Spleen (tissue), 11 donors: ENCODE results near the gene ZAR1L. TPM values are rescaled to one million over a fixed set of nuclear protein-coding genes. Genes with fewer than 3 reads are reported as not detected.

Source experiments
- DNase-seq: peaks from one replicate; pipeline ENCODE4 v3.0.0-alpha.2; 2020
- H3K27ac ChIP-seq, 8 donors: fragments of 200-600 bp; sonication (generic) in 7 of 8; 1 replicate in 4 of 8; 2 replicates in 4 of 8; pipeline versions ENCODE4 v1.5.0 to v1.8.0; 2016 to 2021; ENCODE audit warnings: inconsistent platforms in 4 of 8, mild to moderate bottlenecking in 4 of 8, moderate library complexity in 1 of 8
- H3K27me3 ChIP-seq, 7 donors: fragments of 200-600 bp; sonication (generic) in 6 of 7; replicated peaks in 1 of 7; 1 replicate in 4 of 7; 2 replicates in 3 of 7; pipeline versions ENCODE4 v1.5.0 to v1.8.0; 2016 to 2021; ENCODE audit warnings: inconsistent platforms in 3 of 7, mild to moderate bottlenecking in 1 of 7
- H3K36me3 ChIP-seq, 6 donors: fragments of 200-600 bp; sonication (generic) in 5 of 6; 1 replicate in 4 of 6; 2 replicates in 2 of 6; pipeline versions ENCODE4 v1.5.0 to v1.8.0; 2016 to 2021; ENCODE audit warnings: inconsistent platforms in 2 of 6
- H3K4me1 ChIP-seq, 6 donors: fragments of 200-600 bp; sonication (generic) in 5 of 6; 1 replicate in 3 of 6; 2 replicates in 3 of 6; pipeline versions ENCODE4 v1.5.0 to v1.8.0; 2016 to 2021; ENCODE audit warnings: inconsistent platforms in 3 of 6
- H3K4me3 ChIP-seq, 8 donors: fragments of 200-600 bp; sonication (generic) in 7 of 8; 1 replicate in 4 of 8; 2 replicates in 4 of 8; pipeline versions ENCODE4 v1.5.0 to v1.8.0; 2016 to 2021; ENCODE audit warnings: inconsistent platforms in 4 of 8, mild to moderate bottlenecking in 4 of 8, moderate library complexity in 2 of 8
- H3K9me3 ChIP-seq, 8 donors: fragments of 200-600 bp; sonication (generic) in 7 of 8; 1 replicate in 4 of 8; 2 replicates in 4 of 8; pipeline versions ENCODE4 v1.5.0 to v1.8.0; 2016 to 2021; ENCODE audit warnings: inconsistent platforms in 4 of 8
- POLR2A ChIP-seq, 3 donors: fragments of 450-650 bp; IDR thresholded peaks; one replicate each; pipeline ENCODE4 v1.5.1; 2017; ENCODE audit warnings: antibody characterized with exemption in 3 of 3, mild to moderate bottlenecking in 1 of 3
- POLR2AphosphoS5 ChIP-seq, 3 donors: sonication (generic); formaldehyde crosslinking; IDR thresholded peaks; one replicate each; pipeline ENCODE4 v1.5.1; 2017; ENCODE audit warnings: antibody characterized with exemption in 3 of 3
- WGBS, 5 donors: extraction: QIAGEN DNeasy Blood & Tissue Kit in 3 of 5; methylation state at CpG; one replicate each; pipeline versions ENCODE4 v1.1.5 to v1.1.7; 2013 to 2018; 5-methylcytosine and 5-hydroxymethylcytosine counted together
- intact Hi-C: fragments of 100-400 bp; cut with DNase I; formaldehyde crosslinking; loops from one replicate; pipeline ENCODE4 v1.15.0; 2023; ENCODE audit warnings: low total_unique reads
- polyA plus RNA-seq, 3 donors: library from polyadenylated mRNA; stranded (reverse); fragments of 200-250 nt; gene quantifications; one replicate each; pipeline ENCODE4 v1.2.1, GENCODE V29; 2013
- total RNA-seq, 7 donors: library from RNA; depleted of rRNA in 3 of 7; stranded (reverse); fragments of >200 nt in 3 of 7; fragmentation: NEBNext Ultra II Directional in 4 of 7; extraction: Animal tissue kit (Norgen Biotek cat#: 25700) in 4 of 7; gene quantifications; one replicate each; pipeline versions ENCODE4 v1.1.0 to v1.2.1, GENCODE V29; 2016 to 2021
- TF ChIP-seq, protein P1 (sequence below), 11 experiments: fragments of 200-600 bp in 7 of 11; fragments of 450-650 bp in 4 of 11; sonication (generic) in 4 of 11; IDR thresholded peaks in 8 of 11; conservative IDR thresholded peaks in 3 of 11; 1 replicate in 7 of 11; 2 replicates in 4 of 11; pipeline versions ENCODE4 v1.4.0 to v1.8.0; 2016 to 2021; ENCODE audit warnings: antibody characterized with exemption in 11 of 11, inconsistent platforms in 4 of 11, mild to moderate bottlenecking in 1 of 11
- donor health status: healthy with polysubstance abuse.
- donor health status: DM: no; HTN: no; CAD: no; lungs with moderate emphysema.
- donor health status: DM: no; HTN: no; CAD: no.
- donor health status: Bipolar disorder and iron deficiency.
- donor health status: healthy.
- donor health status: DM: no; HTN: no; CAD: no.
- donor health status: DM: yes; HTN: yes; CAD: no.

ZAR1L gene
- total and polyA plus RNA-seq, 10 donors: 0.09 TPM; not detected in 9

- Histone ChIP-seq H3K9me3 (no peaks in the 10 kb centered on the region), H3K4me1 (no peaks in the 10 kb centered on the region), H3K36me3 (peaks cover 0 to 45% (median 0%) of the 10 kb centered on the region in 6 donors), H3K4me3 (no peak overlapping the region), H3K27ac (no peak overlapping the region), H3K27me3 (no peaks in the 10 kb centered on the region)
- TF ChIP-seq POLR2AphosphoS5 (IDR thresholded peaks at IDR 0.05): no peak
- TF ChIP-seq, protein P1, sequence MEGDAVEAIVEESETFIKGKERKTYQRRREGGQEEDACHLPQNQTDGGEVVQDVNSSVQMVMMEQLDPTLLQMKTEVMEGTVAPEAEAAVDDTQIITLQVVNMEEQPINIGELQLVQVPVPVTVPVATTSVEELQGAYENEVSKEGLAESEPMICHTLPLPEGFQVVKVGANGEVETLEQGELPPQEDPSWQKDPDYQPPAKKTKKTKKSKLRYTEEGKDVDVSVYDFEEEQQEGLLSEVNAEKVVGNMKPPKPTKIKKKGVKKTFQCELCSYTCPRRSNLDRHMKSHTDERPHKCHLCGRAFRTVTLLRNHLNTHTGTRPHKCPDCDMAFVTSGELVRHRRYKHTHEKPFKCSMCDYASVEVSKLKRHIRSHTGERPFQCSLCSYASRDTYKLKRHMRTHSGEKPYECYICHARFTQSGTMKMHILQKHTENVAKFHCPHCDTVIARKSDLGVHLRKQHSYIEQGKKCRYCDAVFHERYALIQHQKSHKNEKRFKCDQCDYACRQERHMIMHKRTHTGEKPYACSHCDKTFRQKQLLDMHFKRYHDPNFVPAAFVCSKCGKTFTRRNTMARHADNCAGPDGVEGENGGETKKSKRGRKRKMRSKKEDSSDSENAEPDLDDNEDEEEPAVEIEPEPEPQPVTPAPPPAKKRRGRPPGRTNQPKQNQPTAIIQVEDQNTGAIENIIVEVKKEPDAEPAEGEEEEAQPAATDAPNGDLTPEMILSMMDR (IDR thresholded peaks at IDR 0.05 in 8 of 11, conservative IDR thresholded peaks at IDR 0.05 in 3 of 11): no peak
- no peak for TF ChIP-seq POLR2A (IDR thresholded peaks at IDR 0.05)
- no peak for DNase-seq
- intact Hi-C loops: no loop called here
- WGBS, 5 donors: 50 to 98% (median 95%) methylated on average over 1 of the region's 1 CpG
These were observed 32.5 kb upstream of the ZAR1L start for GRCh38 chr13:32347651-32348050.

DNA sequence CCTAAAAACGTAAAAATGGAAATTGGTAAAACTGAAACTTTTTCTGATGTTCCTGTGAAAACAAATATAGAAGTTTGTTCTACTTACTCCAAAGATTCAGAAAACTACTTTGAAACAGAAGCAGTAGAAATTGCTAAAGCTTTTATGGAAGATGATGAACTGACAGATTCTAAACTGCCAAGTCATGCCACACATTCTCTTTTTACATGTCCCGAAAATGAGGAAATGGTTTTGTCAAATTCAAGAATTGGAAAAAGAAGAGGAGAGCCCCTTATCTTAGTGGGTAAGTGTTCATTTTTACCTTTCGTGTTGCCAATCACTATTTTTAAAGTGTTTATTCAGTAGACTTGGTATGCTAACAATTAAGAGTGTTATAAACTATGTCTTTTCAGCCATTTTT lies 25.8 kb upstream of the ZAR1L start:
- intact Hi-C loops: no loop called here
- Histone ChIP-seq H3K36me3 (peaks cover 0 to 17% (median 0%) of the 10 kb centered on the region in 6 donors), H3K4me3 (no peak overlapping the region), H3K27ac (no peak overlapping the region), H3K9me3 (peaks cover 0 to 3% (median 0%) of the 10 kb centered on the region in 8 donors), H3K27me3 (no peaks in the 10 kb centered on the region), H3K4me1 (no peaks in the 10 kb centered on the region)
- TF ChIP-seq, protein P1 (IDR thresholded peaks at IDR 0.05 in 8 of 11, conservative IDR thresholded peaks at IDR 0.05 in 3 of 11): no peak
- no peak for TF ChIP-seq POLR2AphosphoS5 (IDR thresholded peaks at IDR 0.05)
- no peak for TF ChIP-seq POLR2A (IDR thresholded peaks at IDR 0.05)
- WGBS, 5 donors: 51 to 72% (median 69%) methylated on average over 3 of the region's 3 CpGs
- no peak for DNase-seq

DNA sequence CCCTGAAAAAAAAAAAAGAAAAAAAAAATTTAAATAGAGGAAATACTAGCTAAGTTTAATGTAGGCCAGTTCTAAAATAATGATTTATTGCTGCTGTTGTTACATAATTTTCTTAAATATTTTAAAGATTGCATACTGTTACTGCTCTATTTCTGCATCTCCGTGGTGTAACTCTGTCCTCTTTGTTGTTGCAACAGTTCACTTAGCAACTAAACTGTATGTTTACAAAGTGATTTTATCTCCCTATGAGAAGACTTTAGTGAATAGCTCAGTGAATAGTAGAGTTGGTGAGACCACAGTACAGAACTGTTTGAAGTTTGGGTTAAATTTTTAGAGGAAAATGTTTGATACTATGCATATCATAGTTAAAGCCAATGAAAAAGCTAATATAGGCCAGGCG lies 19.5 kb upstream of the ZAR1L start:
- no peaks in the 10 kb centered on the region for H3K27me3 ChIP-seq
- WGBS, 5 donors: 73 to 97% (median 91%) methylated on average over 2 of the region's 2 CpGs

GRCh38 chr13:32330441-32330840 lies 15.3 kb upstream of the ZAR1L start:
- WGBS, 5 donors: 77 to 95% (median 89%) methylated on average over 2 of the region's 2 CpGs
- H3K9me3 ChIP-seq: no peaks in the 10 kb centered on the region

More for the DNA sequence above, 19.5 kb upstream of the ZAR1L start:
- Histone ChIP-seq H3K27ac (no peak overlapping the region), H3K4me3 (no peak overlapping the region), H3K36me3 (peaks cover 0 to 39% (median 0%) of the 10 kb centered on the region in 6 donors), H3K9me3 (peaks cover 0 to 3% (median 0%) of the 10 kb centered on the region in 8 donors), H3K4me1 (no peaks in the 10 kb centered on the region)
- intact Hi-C loops: no loop called here
- no peak for DNase-seq
- TF ChIP-seq POLR2A (IDR thresholded peaks at IDR 0.05): no peak
- TF ChIP-seq, protein P1 (IDR thresholded peaks at IDR 0.05 in 8 of 11, conservative IDR thresholded peaks at IDR 0.05 in 3 of 11): no peak
- no peak for TF ChIP-seq POLR2AphosphoS5 (IDR thresholded peaks at IDR 0.05)

More at GRCh38 chr13:32330441-32330840, 15.3 kb upstream of the ZAR1L start:
- Histone ChIP-seq H3K27ac (no peak overlapping the region), H3K27me3 (no peaks in the 10 kb centered on the region), H3K4me1 (no peaks in the 10 kb centered on the region), H3K4me3 (no peak overlapping the region), H3K36me3 (peaks cover 0 to 32% (median 0%) of the 10 kb centered on the region in 6 donors)
- TF ChIP-seq POLR2AphosphoS5 (IDR thresholded peaks at IDR 0.05) (no peak), POLR2A (IDR thresholded peaks at IDR 0.05) (no peak)
- TF ChIP-seq, protein P1 (IDR thresholded peaks at IDR 0.05 in 8 of 11, conservative IDR thresholded peaks at IDR 0.05 in 3 of 11): no peak
- intact Hi-C loops: no loop called here
- no peak for DNase-seq
